K562 (cell line): Measurements from ENCODE around the gene MTARC2. TPM values are rescaled to one million over a fixed set of nuclear protein-coding genes. Genes with fewer than 3 reads are reported as not detected.

Experiments
- ATAC-seq: fragments of 200-7000 bp; cut with Tn5 transposase; 3 replicates; pipeline ENCODE4 v1.9.1; 2020; ENCODE audit warnings: moderate library complexity
- BruUV-seq: library from RNA; stranded (reverse); fragments of 400-500 nt; replicated peaks from 2 replicates; lab custom pipeline; 2021; lab: Mats Ljungman, UMichigan
- CTCF ChIA-PET: fragments of 300-600 bp; formaldehyde crosslinking; extraction: SDS; loops from one replicate; lab custom pipeline; 2021; ENCODE audit warnings: low intra/inter-chr PET ratio; lab: Yijun Ruan, JAX
- POLR2A ChIA-PET: fragments of 300-600, 350-650 bp; sonication (Branson Sonifier 250); formaldehyde crosslinking; extraction: SDS; loops from one replicate; lab custom pipeline; 2021; ENCODE audit warnings: antibody characterized with exemption, inconsistent platforms; lab: Yijun Ruan, JAX
- DNase-seq, 4 experiments: peaks; one replicate each; pipeline versions ENCODE4 v3.0.0 to v3.0.0-alpha.2; 2011 to 2018; ENCODE audit warnings: low spot score in 3 of 4, mixed read lengths in 3 of 4; ENCODE audit errors: extremely low read depth in 1 of 4
- FAIRE-seq: peaks from 2 replicates; lab custom pipeline; 2011; peaks lifted over from hg19 to GRCh38; lab: Jason Lieb, UNC
- H2AFZ ChIP-seq: 2 replicates; pipeline ENCODE4 v1.6.0; 2011; ENCODE audit warnings: low read depth, low read length, control low read depth, inconsistent platforms
- H3K27ac ChIP-seq: fragments of 200-600 bp; 3 replicates; pipeline ENCODE4 v1.8.0; 2011; ENCODE audit warnings: low read depth, mild to moderate bottlenecking, control low read depth, inconsistent platforms, low read length, moderate library complexity, mixed read lengths; ENCODE audit errors: extremely low read depth
- H3K27me3 ChIP-seq, 2 experiments: fragments of 300-600 bp in 1 of 2; 2 replicates in 1 of 2; 3 replicates in 1 of 2; pipeline versions ENCODE4 v1.6.0 to v1.8.0; 2011; ENCODE audit warnings: inconsistent platforms in 2 of 2, low read length in 2 of 2, mild to moderate bottlenecking in 1 of 2, mixed read lengths in 1 of 2, moderate library complexity in 1 of 2; ENCODE audit not compliant: control insufficient read depth in 2 of 2, insufficient read depth in 2 of 2
- H3K36me3 ChIP-seq: fragments of 300-600 bp; 3 replicates; pipeline ENCODE4 v1.8.0; 2011; ENCODE audit warnings: mild to moderate bottlenecking, low read length, inconsistent platforms; ENCODE audit not compliant: control insufficient read depth, insufficient read depth
- H3K4me1 ChIP-seq, 2 experiments: fragments of 200-600 bp in 1 of 2; replicated peaks in 1 of 2; 2 replicates in 1 of 2; 3 replicates in 1 of 2; pipeline versions ENCODE4 v1.5.1 to v1.8.0; 2011; ENCODE audit warnings: inconsistent platforms in 2 of 2, low read length in 2 of 2, mild to moderate bottlenecking in 1 of 2, mixed read lengths in 1 of 2, moderate library complexity in 1 of 2; ENCODE audit not compliant: control insufficient read depth in 2 of 2, insufficient read depth in 2 of 2
- H3K4me2 ChIP-seq: 2 replicates; pipeline ENCODE4 v1.6.1; 2011; ENCODE audit warnings: low read length, control low read depth, inconsistent platforms, mixed read lengths; ENCODE audit not compliant: insufficient read depth
- H3K4me3 ChIP-seq: fragments of 200-600 bp; sonication (generic), shearing (Covaris generic); 2 replicates; pipeline ENCODE4 v1.5.1; 2016; ENCODE audit warnings: control low read depth, inconsistent platforms
- H3K79me2 ChIP-seq: fragments of 200-600 bp; 3 replicates; pipeline ENCODE4 v1.8.0; 2011; ENCODE audit warnings: low read length, inconsistent platforms; ENCODE audit not compliant: control insufficient read depth, insufficient read depth
- H3K9ac ChIP-seq, 2 experiments: 2 replicates each; pipeline versions ENCODE4 v1.6.0 to v1.6.1; 2011; ENCODE audit warnings: low read depth in 2 of 2, low read length in 2 of 2, control low read depth in 1 of 2, inconsistent platforms in 1 of 2, mild to moderate bottlenecking in 1 of 2, mixed read lengths in 1 of 2; ENCODE audit not compliant: insufficient read depth in 1 of 2
- H3K9me1 ChIP-seq: one replicate; pipeline ENCODE4 v1.6.0; 2011; ENCODE audit warnings: inconsistent platforms, mild to moderate bottlenecking, low read length, moderate library complexity; ENCODE audit not compliant: control insufficient read depth, insufficient read depth
- H3K9me3 ChIP-seq: replicated peaks from 2 replicates; pipeline ENCODE4 v1.5.1; 2011; ENCODE audit warnings: low read depth, low read length, inconsistent platforms; ENCODE audit not compliant: control insufficient read depth, insufficient read depth
- H4K20me1 ChIP-seq: replicated peaks from 2 replicates; pipeline ENCODE4 v1.6.1; 2011; ENCODE audit warnings: low read length, inconsistent platforms, mixed read lengths; ENCODE audit not compliant: control insufficient read depth, insufficient read depth
- ATF6 ChIP-seq: sonication (generic); formaldehyde crosslinking; IDR thresholded peaks from 2 replicates; pipeline ENCODE4 v1.4.0; 2020; ENCODE audit warnings: mild to moderate bottlenecking, missing genetic modification reagents
- PRDM10 ChIP-seq: fragments of 450-650 bp; IDR thresholded peaks from 2 replicates; pipeline ENCODE4 v1.6.1; 2018; ENCODE audit not compliant: partially characterized antibody
- SPI1 ChIP-seq: IDR thresholded peaks from 2 replicates; pipeline ENCODE4 v1.6.1; 2011; ENCODE audit warnings: low read depth, low read length, control low read depth, borderline replicate concordance
- WGBS: fragments of 100-300 bp; shearing (Covaris generic); methylation state at CpG from one replicate; pipeline ENCODE4 v1.1.6; 2016; ENCODE audit warnings: low coverage, mixed read lengths; ENCODE audit not compliant: insufficient coverage; ENCODE audit errors: missing lambda C conversion rate; 5-methylcytosine and 5-hydroxymethylcytosine counted together
- in situ Hi-C: fragments of 300-500 bp; cut with MboI; formaldehyde crosslinking; loops from 4 replicates; pipeline ENCODE4 v1.15.0; 2018; ENCODE audit warnings: inconsistent platforms, mixed read lengths
- intact Hi-C: fragments of 100-400 bp; cut with micrococcal nuclease; formaldehyde crosslinking; loops from 2 replicates; pipeline ENCODE4 v1.14.2; 2022
- polyA plus RNA-seq, 8 experiments: library from polyadenylated mRNA; depleted of rRNA in 4 of 8; stranded (reverse) in 5 of 8; unstranded in 3 of 8; fragments of >200 nt; fragmentation: Nextera tagmentation in 2 of 8; fragmentation: Illumina TruSeq in 1 of 8; extraction: Ambion mirVana in 2 of 8; extraction: Trizol in 1 of 8; gene quantifications; 2 replicates each; pipeline versions ENCODE4 v1.2.1 to v1.2.3, GENCODE V29; 2011 to 2014; ENCODE audit warnings: inconsistent platforms in 1 of 8, missing spikeins in 1 of 8
- total RNA-seq, 7 experiments: library from RNA; depleted of rRNA in 6 of 7; stranded (reverse); fragments of >200 nt in 6 of 7; fragmentation: Illumina TruSeq in 2 of 7; extraction: Trizol in 2 of 7; gene quantifications; 2 replicates each; pipeline versions ENCODE4 v1.2.1 to v1.2.3, GENCODE V29; 2011 to 2021; ENCODE audit warnings: low replicate concordance in 1 of 7

The MTARC2 gene
- total and polyA plus RNA-seq, 9 of the 15 experiments (the other 6 are each of a cell fraction or from before 2014, with no cell fraction given), result 0.03 to 0.35 TPM; not detected in 7

GRCh38 chr1:220703305-220703704, 44.8 kb upstream of the MTARC2 start:
- no peak overlapping the region for H3K4me2 ChIP-seq
- no peaks in the 10 kb centered on the region for H3K79me2 ChIP-seq
- FAIRE-seq (no peak), DNase-seq (peak in 1 of 4 experiments; percentile 5), ATAC-seq (no peak)
- H2AFZ ChIP-seq, result no peak overlapping the region
- H3K4me3 ChIP-seq, result no peak overlapping the region
- no peak overlapping the region for H3K9ac ChIP-seq
- WGBS, result 2% methylated on average over 4 of the region's 4 CpGs
- ChIA-PET CTCF (no interaction called here), POLR2A (interaction anchor here (0.6 to 1.4 kb wide), 2 partner anchors 9 to 136 kb away, joined by 3 to 5 read pairs; no protein-coding TSS in a partner anchor)
- no peak overlapping the region for H3K27ac ChIP-seq
- H3K27me3 ChIP-seq, result peaks cover 4 to 33% of the 10 kb centered on the region in 2 experiments; a peak in 3 of 5 replicates
- no peaks in the 10 kb centered on the region for H3K9me1 ChIP-seq
- no peaks in the 10 kb centered on the region for H3K4me1 ChIP-seq
- intact Hi-C loops, result no loop called here
- no peak for TF ChIP-seq ATF6 (CRISPR knock-in tag)
- peak; percentile 37; the same call in 1 of the 2 replicates for TF ChIP-seq SPI1
- TF ChIP-seq PRDM10, result peak; percentile 85
- H3K36me3 ChIP-seq, result no peaks in the 10 kb centered on the region
- BruUV-seq, result no TSS peak
- H3K9me3 ChIP-seq, result no peaks in the 10 kb centered on the region
- in situ Hi-C loops, result no loop called here
- H4K20me1 ChIP-seq, result no peaks in the 10 kb centered on the region
